GM18502 (cell line): Measurements from ENCODE around the gene HIPK2.

ENCODE experiments used
- ATAC-seq: cut with Tn5 transposase; IDR thresholded peaks from one replicate; pipeline ENCODE4 v1.9.1; 2021; ENCODE audit warnings: mild to moderate bottlenecking; ENCODE audit not compliant: unreplicated experiment, poor library complexity

Gene HIPK2

GRCh38 chr7:139526578-139527544 lies 250.9 kb downstream of the HIPK2 start:
- ATAC-seq: no peak

GRCh38 chr7:139525750-139526149 lies 252.0 kb downstream of the HIPK2 start:
- ATAC-seq: no peak

DNA sequence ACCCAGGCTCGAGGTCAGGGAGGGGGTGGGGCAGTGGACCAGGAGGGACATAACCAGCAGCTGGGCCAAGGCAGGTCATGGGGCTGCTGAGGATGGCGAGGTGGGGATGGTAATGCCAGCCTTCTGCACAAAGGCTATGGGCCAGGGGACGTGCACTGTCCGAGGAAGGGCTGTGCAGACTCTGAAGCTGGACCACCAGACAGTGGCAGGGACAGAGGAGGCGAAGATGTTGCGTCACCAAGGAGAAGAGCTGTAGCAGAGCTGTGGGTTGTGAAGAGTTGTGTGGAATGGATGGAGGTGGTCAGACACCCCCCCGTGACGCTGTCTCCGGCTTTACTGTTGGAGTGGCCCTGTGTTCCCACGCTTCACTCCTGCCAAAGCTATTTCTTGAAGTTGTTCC lies 252.6 kb downstream of the HIPK2 start:
- ATAC-seq: no peak

- no peak for ATAC-seq
Observed at GRCh38 chr7:139523968-139524815, 253.6 kb downstream of the HIPK2 start.

GRCh38 chr7:139523199-139523941 lies 254.4 kb downstream of the HIPK2 start, which contains the start of gene CLEC2L:
TSS of gene CLEC2L (plus strand) at chr7:139523685. CDS start at chr7:139523928, 243 bp downstream.
- no peak for ATAC-seq

DNA sequence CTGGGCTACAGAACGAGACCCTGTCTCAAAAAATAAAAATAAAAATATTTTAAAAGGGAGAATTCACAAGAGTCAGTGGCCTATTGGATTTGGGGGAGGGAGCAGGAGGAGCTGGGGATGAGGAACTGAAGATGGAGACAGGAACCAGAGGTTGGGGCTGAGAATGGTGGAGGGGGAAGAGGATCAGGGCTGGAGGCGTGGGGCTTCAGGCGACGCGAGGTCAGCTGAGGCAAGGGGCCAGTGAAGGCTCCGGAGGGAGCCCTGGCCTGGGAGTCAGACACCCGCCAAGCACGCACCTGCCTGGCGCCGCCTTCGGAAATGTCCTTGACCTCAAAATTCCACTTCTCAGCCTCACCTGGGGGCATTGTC lies 255.0 kb downstream of the HIPK2 start:
- ATAC-seq: no peak

DNA sequence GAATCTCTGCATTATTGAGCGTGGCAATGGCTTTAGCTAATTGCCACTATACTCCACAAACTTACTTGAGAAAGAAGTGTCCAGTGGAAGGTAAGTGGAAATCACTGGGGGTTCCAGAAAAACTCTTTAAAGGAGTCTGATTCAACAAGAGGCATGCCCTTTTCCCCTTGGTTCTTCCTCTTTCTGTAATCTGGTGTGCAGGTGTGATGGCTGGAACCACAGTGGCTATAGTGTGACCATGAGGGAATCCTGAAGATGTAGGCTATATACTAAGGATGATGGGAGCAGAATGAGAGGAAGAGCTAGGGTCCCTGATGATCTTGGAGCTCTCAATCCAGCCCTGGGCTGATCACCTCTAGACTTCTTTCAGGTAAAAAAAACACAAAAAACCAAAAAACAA lies 256.4 kb downstream of the HIPK2 start:
- no peak for ATAC-seq

GRCh38 chr7:139515266-139515665 lies 262.5 kb downstream of the HIPK2 start:
- no peak for ATAC-seq
